Peyer's patch (tissue), 4 donors: ENCODE results near the gene LCN10. TPM values are rescaled to one million over a fixed set of nuclear protein-coding genes. Genes with fewer than 3 reads are reported as not detected.
A peak's percentile ranks its signal among the peaks of the same experiment; 100 is the strongest.

Source experiments
- DNase-seq, 3 donors: peaks; one replicate each; pipeline ENCODE4 v3.0.0-alpha.2; 2017 to 2019
- H3K27ac ChIP-seq, 4 donors: fragments of 200-600 bp; sonication (generic); one replicate each; pipeline ENCODE4 v1.5.1; 2016 to 2019
- H3K27me3 ChIP-seq, 2 donors: fragments of 200-600 bp; sonication (generic); one replicate each; pipeline ENCODE4 v1.5.1; 2019
- H3K36me3 ChIP-seq, 3 donors: fragments of 200-600 bp; sonication (generic); one replicate each; pipeline ENCODE4 v1.5.1; 2016 to 2019
- H3K4me1 ChIP-seq, 4 donors: fragments of 200-600 bp; sonication (generic); one replicate each; pipeline ENCODE4 v1.5.1; 2016 to 2019
- H3K4me3 ChIP-seq, 4 donors: fragments of 200-600 bp; sonication (generic); 1 replicate in 3 of 4; 2 replicates in 1 of 4; pipeline ENCODE4 v1.5.1; 2016 to 2019; ENCODE audit warnings: mild to moderate bottlenecking in 1 of 4
- H3K9me3 ChIP-seq, 4 donors: fragments of 200-600 bp; sonication (generic); one replicate each; pipeline ENCODE4 v1.5.1; 2016 to 2019; ENCODE audit warnings: mild to moderate bottlenecking in 1 of 4
- POLR2A ChIP-seq, 2 donors: fragments of 450-650 bp; IDR thresholded peaks; one replicate each; pipeline ENCODE4 v1.5.1; 2017; ENCODE audit warnings: antibody characterized with exemption in 2 of 2, mild to moderate bottlenecking in 2 of 2, moderate library complexity in 2 of 2
- total RNA-seq, 4 donors: library from RNA; depleted of rRNA; stranded (reverse); fragments of >200 nt; gene quantifications; one replicate each; pipeline ENCODE4 v1.1.0, GENCODE V29; 2016
- TF ChIP-seq, protein P1 (sequence below), 6 experiments: fragments of 450-650 bp in 4 of 6; fragments of 200-600 bp in 2 of 6; sonication (generic) in 1 of 6; IDR thresholded peaks; one replicate each; pipeline ENCODE4 v1.5.1; 2017 to 2019; ENCODE audit warnings: antibody characterized with exemption in 6 of 6, mild to moderate bottlenecking in 3 of 6, moderate library complexity in 1 of 6

Gene LCN10
- total RNA-seq, 4 donors from 2014 or later, result 1.1 to 28.1 (median 4.4) TPM

DNA sequence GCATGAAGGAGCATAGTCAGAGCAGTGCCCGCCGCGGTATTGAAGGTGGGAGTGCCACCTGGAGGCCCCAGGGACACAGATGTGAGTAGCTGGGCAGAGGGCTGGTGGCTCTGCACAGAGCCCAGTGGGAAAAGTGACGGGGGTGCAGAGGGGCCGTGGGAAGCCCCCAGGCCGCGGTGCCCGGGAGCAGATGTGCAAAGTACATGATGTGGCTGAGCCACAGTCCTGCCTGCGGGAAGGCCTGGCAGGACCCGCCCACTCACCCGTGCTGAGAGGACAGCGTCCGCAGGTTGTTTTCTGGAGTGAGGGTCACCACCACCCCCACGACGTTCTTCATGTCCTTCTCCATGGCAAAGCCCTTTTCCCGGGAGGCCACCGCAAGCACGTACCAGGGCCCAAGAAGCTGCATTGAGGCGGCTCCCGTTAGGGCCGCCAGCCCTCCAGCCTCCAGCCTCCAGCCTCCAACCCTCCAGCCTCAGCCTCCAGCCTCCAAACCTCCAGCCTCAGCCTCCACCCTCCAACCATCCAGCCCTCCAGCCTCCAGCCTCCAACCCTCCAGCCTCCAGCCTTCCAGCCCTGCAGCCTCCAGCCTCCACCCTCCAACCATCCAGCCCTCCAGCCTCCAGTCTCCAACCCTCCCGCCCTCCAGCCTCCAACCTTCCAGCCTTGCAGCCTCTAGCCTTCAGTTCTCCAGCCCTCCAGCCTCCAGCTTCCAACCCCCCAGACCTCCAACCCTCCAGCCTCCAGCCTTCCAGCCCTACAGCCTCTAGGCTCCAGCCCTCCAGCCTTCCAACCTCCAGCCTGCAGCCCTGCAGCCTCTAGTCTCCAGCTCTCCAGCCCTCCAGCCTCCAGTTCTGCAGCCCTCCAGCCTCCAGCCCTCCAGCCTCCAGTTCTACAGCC, 4.7 kb upstream of the LCN10 start:
- TF ChIP-seq, protein P1, sequence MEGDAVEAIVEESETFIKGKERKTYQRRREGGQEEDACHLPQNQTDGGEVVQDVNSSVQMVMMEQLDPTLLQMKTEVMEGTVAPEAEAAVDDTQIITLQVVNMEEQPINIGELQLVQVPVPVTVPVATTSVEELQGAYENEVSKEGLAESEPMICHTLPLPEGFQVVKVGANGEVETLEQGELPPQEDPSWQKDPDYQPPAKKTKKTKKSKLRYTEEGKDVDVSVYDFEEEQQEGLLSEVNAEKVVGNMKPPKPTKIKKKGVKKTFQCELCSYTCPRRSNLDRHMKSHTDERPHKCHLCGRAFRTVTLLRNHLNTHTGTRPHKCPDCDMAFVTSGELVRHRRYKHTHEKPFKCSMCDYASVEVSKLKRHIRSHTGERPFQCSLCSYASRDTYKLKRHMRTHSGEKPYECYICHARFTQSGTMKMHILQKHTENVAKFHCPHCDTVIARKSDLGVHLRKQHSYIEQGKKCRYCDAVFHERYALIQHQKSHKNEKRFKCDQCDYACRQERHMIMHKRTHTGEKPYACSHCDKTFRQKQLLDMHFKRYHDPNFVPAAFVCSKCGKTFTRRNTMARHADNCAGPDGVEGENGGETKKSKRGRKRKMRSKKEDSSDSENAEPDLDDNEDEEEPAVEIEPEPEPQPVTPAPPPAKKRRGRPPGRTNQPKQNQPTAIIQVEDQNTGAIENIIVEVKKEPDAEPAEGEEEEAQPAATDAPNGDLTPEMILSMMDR (IDR thresholded peaks at IDR 0.05), result no peak
- no peak for TF ChIP-seq POLR2A (IDR thresholded peaks at IDR 0.05)
- no peak for DNase-seq

DNA sequence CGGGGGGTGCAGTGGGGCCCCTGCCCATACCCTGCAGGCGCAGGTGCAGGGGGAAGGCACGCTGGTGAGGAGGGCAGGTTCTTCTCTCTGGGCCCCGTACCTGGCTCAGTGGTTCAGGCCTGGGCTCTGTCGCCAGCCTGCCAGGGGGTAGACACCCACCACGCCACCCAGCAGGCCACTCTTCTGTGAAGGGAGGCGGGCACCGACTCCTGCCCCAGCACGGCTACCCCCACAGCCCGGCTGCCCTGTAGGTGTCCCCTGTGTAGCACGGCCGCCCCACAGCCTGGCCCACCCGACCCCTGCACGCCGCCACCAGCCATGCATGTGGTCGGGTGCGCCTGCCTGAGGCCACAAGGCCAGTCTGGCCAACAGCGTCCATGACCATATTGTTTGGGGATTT, 3.9 kb upstream of the LCN10 start:
- Histone ChIP-seq H3K36me3 (no peaks in the 10 kb centered on the region), H3K4me1 (peaks cover 0 to 23% (median 8%) of the 10 kb centered on the region in 4 donors), H3K27ac (peak overlapping the region in 1 of 4 donors; percentile 10), H3K4me3 (no peak overlapping the region), H3K27me3 (peaks cover 0 to 14% of the 10 kb centered on the region in 2 donors), H3K9me3 (peaks cover 0 to 6% (median 0%) of the 10 kb centered on the region in 4 donors)
- DNase-seq, result no peak
- TF ChIP-seq, protein P1 (IDR thresholded peaks at IDR 0.05), result no peak
- no peak for TF ChIP-seq POLR2A (IDR thresholded peaks at IDR 0.05)

More for the DNA sequence above, 4.7 kb upstream of the LCN10 start:
- Histone ChIP-seq H3K27ac (no peak overlapping the region), H3K36me3 (no peaks in the 10 kb centered on the region), H3K4me3 (no peak overlapping the region), H3K27me3 (peaks cover 0 to 6% of the 10 kb centered on the region in 2 donors), H3K9me3 (peaks cover 0 to 13% (median 2%) of the 10 kb centered on the region in 4 donors), H3K4me1 (peaks cover 0 to 23% (median 5%) of the 10 kb centered on the region in 4 donors)

DNA sequence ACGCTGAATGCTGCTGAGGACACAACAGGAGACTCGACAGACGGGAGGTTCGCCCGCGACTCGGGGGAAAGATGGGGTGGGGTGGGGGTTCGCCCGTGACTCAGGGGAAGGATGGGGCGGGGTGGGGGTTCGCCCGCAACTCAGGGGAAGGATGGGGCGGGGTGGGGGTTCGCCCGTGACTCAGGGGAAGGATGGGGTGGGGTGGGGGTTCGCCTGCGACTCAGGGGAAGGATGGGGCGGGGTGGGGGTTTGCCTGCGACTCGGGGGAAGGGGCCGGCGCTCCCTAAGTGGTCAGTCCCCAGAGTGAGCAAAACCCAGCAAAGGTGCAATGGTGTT, 3.4 kb upstream of the LCN10 start:
- Histone ChIP-seq H3K27me3 (peaks cover 0 to 19% of the 10 kb centered on the region in 2 donors), H3K9me3 (peaks cover 0 to 3% (median 0%) of the 10 kb centered on the region in 4 donors), H3K27ac (no peak overlapping the region), H3K36me3 (no peaks in the 10 kb centered on the region), H3K4me1 (peaks cover 0 to 26% (median 11%) of the 10 kb centered on the region in 4 donors), H3K4me3 (no peak overlapping the region)
- DNase-seq, result no peak
- TF ChIP-seq, protein P1 (IDR thresholded peaks at IDR 0.05), result no peak
- no peak for TF ChIP-seq POLR2A (IDR thresholded peaks at IDR 0.05)

DNA sequence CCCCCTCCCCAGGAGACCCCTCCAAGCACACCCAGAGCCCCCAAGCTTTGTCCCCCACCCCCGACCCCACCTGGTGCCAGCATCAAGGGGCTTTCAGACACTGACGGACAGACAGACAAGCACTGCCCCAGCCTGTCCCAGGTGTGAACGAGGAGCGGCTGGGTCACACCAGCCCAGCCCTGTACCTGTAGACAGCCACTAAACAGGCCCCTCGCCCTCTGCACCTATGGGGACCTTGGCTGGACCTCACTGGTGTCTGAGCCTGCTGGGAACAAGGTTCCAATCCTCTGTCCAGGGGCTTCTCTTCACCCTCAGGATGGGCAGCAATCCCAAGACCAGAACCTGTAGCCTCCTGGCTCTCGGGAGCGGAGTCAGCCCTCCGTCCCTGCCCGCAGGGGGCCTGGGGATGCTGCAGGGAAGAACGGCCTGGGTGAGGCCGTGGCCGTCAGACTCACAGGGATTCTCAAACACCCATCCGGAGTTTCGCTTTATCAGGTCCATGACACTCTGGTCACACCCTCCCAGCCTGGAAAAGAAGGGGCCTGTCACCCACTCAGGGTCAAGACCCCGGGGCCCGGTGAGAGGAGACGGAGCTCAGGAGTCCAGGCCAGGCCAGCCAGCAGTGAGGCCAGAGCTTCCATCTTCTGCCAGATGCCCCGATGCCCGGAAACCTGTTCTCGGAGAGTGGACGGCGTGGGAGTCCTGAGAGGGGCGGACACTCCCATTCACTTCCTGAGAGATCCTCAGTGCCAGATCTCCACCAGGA, 2.8 kb upstream of the LCN10 start:
- Histone ChIP-seq H3K27ac (no peak overlapping the region), H3K27me3 (peaks cover 0 to 20% of the 10 kb centered on the region in 2 donors)
- DNase-seq, result no peak

DNA sequence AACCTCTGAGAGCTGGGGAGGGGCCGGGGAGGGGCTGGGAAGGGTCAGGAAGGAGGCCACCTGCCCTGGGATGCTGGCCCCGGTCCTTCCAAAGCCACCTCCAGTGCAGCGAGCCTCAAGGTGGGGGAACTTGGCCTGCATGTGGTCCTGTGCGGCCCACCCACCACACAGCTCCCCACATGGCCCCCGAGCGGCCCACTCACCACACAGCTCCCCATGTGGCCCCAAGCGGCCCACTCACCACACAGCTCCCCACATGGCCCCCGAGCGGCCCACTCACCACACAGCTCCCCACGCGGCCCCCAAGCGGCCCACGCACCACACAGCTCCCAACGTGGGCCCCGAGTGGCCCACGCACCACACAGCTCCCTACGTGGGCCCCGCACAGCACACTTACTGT, 2.0 kb upstream of the LCN10 start:
- Histone ChIP-seq H3K4me1 (peaks cover 0 to 30% (median 13%) of the 10 kb centered on the region in 4 donors), H3K27me3 (peaks cover 0 to 24% of the 10 kb centered on the region in 2 donors), H3K4me3 (peak overlapping the region in 1 of 4 donors; percentile 5), H3K9me3 (no peaks in the 10 kb centered on the region), H3K36me3 (no peaks in the 10 kb centered on the region), H3K27ac (no peak overlapping the region)
- TF ChIP-seq POLR2A (IDR thresholded peaks at IDR 0.05), result no peak
- TF ChIP-seq, protein P1 (IDR thresholded peaks at IDR 0.05), result no peak
- DNase-seq, result no peak

More for the DNA sequence above, 2.8 kb upstream of the LCN10 start:
- peak overlapping the region in 1 of 4 donors; percentile 5 for H3K4me3 ChIP-seq
- TF ChIP-seq, protein P1 (IDR thresholded peaks at IDR 0.05), result no peak
- TF ChIP-seq POLR2A (IDR thresholded peaks at IDR 0.05), result no peak
- no peaks in the 10 kb centered on the region for H3K36me3 ChIP-seq
- H3K4me1 ChIP-seq, result peaks cover 0 to 30% (median 13%) of the 10 kb centered on the region in 4 donors
- no peaks in the 10 kb centered on the region for H3K9me3 ChIP-seq
